Smooth muscle cell of the brain vasculature (primary cell): Measurements from ENCODE around the gene TSPAN33.
"Not testable (repeated sequence)": the region's sequence is repeated elsewhere in the genome, so short reads cannot be mapped to it uniquely, and the experiment has no call there.

Experiments
- DNase-seq: peaks from one replicate; pipeline ENCODE4 v3.0.0-alpha.2; 2012; ENCODE audit warnings: low read depth, low spot score

TSPAN33 gene

DNA sequence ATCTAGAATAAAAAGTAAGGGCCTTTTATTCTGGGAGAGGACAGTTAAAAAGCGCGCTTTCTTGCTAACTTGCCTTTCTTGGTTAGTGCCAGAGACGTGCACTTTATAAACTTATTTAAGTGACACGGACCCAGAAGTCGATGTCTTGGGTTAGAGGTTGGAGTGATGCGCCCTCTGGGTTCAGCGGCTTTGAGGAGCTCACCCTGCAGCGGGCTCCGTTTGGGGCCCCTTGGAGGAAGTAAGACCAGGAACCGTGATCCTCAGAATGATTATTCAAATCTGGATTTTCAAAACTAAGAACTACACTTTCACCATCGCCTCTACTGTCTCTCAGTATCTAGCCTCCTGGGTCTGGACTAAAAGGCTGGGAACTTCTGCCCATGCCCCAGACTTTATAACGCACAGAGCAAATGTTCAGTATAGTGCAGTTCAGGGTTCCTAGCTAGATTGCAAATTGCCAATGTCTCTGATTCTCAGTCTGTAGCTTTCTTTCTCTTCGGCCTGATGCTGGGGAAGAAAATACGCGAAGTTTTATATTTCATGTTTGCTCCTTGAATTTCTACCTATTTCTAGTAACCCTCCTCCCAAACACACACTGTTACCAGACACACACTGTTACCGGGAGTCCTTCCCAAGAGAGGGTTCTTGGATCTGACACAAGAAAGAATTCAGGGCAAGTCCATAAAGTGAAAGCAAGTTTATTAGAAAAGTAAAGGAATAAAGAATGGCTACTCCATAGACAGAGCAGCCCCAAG is 25.4 kb downstream of the TSPAN33 start:
- DNase-seq: no peak

DNA sequence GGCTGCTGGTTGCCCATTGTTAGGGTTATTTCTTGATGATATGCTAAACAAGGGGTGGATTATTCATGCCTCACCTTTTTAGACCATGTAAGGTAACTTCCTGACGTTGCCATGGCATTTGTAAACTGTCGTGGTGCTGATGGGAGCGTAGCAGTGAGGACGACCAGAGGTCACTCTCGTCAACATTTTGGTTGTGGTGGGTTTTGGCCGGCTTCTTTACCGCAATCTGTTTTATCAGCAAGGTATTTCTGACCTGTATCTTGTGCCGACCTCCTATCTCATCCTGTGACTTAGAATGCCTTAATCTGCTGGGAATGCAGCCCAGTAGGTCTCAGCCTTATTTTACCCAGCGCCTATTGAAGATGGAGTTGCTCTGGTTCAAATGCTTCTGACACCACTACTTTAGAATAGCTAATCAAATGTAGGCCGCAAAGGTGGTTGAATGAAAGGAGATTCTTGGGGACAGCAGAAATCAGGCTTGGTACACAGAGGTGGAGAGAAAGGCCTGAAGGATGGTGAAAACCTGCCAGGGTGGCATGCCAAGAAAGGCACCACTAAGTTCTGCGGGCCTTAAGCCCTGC is 26.0 kb downstream of the TSPAN33 start:
- no peak for DNase-seq

DNA sequence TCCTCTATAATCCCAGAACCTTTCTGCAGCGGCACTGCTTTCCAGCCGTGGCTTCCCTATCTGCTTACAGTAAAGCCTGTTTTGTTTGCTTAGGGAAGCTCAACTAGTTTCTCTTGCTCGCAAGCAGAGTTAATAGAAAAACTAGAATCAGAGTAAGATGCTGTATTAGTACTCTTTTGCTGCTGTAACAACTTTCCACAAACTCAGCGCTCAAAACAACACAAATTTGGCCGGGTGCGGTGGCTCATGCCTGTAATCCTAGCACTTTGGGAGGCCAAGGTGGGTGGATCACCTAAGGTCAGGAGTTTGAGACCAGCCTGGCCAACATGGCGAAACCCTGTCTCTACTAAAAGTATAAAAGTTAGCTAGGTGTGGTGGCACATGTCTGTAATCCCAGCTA is 29.4 kb downstream of the TSPAN33 start:
- DNase-seq: not testable (repeated sequence)

DNA sequence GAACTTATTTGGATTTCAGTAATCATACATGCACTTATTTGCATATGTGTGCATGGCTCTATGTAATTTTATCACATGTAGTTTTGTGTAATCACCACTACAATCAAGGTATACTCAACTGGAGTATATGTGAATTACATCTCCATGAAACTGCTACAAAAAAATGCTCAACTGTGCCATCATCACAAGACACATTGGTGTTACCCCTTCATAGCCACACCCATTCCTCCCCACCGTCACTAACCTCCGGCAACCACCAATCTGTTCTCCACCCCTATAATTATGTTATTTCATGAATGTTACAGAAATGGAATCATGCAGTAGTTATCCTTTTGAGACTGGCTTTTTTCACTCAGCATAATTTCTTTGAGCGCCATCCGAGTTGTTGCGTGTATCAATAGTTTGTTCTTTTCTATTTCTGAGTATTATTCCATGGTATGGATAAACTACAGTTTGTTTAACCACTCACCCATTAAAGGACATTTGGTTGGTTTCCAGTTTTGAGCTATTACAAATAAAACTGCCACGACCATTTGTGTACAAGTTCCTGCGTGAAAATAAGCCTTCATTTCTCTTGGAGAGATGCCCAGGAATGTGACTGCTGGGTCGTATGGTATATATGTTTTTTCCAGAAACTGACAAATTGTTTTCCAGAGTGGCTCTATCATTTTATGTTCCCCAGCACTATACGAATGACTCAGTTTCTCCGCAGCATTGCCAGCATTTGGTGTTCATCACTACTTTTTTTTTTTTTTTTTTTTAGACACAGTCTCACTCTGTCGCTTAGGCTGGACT is 32.6 kb downstream of the TSPAN33 start:
- DNase-seq: no peak

DNA sequence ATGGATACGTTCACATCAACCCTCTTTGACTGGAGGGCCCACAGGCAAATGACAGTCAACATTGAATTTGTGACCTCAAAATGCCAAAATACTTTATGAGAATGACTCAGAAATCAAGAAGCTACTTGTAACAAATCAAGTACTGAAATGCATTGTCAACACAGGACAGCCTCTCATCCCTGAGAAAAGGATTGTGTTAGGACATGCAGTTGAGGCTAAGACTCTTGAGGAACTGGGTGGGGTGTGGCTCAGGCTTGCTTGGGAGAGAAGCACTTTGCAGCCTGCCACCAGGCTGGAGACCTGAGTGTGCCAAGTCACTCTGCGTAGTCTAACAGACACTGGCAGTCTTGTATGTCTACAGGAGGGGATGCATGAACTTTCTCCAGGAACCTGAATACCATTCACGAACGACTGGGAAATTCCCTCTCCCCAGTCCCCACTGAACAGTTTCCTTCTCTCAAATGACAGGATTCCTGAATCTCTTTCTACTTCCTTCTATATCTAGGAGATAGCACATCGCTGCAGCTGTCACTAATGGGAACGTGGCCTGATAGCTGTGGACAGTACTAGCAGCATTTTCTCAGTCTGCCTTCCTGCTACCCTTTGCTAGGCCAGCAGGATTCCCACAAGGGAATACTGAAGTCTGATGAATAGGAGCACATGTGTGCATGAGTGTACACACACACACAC is 40.6 kb downstream of the TSPAN33 start:
- no peak for DNase-seq

DNA sequence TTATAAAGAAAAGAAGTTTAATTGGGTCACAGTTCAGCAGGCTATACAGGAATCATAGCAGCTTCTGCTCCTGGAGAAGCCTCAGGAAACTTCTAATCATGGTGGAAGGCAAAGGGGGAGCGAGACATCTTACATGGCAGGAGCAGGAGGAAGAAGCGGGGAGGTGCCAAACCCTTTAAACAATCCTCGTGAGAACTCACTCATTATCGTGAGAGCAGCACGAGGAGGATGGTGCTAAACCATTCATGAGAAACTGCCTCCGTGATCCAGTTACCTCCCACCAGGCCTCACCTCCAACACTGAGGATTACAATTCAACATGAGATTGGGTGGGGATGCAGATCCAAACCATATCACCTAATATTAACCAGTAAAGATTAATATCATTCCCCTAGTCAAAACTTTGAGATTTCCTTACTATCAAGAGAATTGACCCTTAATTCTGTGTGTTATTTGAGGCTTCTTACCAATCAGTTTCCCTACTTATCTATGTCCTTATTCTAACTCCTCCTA is 42.3 kb downstream of the TSPAN33 start:
- no peak for DNase-seq

DNA sequence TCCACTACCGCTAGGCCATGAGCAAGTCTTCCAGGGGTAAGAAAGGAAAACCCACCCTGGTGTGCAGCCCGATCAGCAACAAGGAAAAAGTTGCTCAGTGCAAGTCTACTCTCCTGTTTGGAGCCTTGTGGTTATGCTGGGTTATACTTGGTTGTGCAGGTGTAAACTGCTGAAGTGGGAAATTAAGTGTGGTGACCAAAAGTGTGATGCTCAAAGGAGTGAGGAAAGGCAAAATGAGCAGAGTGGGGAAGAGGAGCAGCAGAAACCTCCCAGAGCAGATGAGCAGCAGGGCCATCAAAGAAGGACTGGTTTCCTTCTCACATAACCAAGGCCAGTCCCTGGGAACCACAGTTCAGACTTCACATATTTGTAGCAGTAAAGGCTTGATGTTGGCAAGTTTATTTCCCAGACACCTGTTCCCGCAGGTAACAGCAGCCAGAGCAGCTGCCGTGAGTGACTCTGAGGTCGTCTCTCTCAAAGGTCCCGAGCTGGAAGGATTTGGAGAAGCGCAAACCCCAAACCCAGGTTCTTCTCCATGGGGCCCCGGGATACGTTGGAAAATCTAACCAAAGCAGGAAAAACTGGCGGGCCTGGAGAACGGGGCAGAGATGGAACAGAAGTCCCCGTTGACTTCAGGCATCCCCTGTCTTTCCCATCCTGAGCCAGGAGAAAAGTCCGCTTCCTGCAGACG is 43.3 kb downstream of the TSPAN33 start:
- DNase-seq: no peak

DNA sequence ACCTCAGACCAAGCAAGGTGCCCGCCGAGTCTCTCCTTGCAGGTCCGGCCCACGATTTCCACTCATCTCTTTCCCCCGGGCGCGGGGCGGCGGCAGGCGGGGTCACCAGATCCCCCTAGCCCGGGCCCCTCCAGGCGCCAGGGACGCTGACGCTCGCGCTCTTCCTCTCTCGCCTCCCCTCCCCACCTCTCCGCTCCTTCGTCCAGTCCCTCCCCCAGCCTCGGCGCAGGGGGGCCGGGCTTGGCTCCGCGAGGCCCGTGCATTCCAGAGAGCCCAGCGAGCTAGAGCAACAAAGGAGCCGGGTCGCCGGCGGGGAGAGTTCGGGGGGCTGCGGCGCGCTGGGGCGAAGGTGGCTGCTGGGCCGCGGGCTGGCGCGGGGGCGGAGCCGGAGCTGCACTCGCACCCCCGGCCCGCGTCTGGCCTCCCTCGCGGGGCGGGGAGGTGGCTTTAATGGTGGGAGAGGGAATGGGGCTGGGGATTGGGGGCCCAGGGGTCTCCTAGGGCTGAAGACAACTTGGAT is 43.9 kb downstream of the TSPAN33 start, which contains the start of gene SMO:
SMO (plus strand) TSS at position 262 of the 520 bp plus-strand sequence. CDS start 519 bp downstream, outside the sequence.
- DNase-seq: no peak

DNA sequence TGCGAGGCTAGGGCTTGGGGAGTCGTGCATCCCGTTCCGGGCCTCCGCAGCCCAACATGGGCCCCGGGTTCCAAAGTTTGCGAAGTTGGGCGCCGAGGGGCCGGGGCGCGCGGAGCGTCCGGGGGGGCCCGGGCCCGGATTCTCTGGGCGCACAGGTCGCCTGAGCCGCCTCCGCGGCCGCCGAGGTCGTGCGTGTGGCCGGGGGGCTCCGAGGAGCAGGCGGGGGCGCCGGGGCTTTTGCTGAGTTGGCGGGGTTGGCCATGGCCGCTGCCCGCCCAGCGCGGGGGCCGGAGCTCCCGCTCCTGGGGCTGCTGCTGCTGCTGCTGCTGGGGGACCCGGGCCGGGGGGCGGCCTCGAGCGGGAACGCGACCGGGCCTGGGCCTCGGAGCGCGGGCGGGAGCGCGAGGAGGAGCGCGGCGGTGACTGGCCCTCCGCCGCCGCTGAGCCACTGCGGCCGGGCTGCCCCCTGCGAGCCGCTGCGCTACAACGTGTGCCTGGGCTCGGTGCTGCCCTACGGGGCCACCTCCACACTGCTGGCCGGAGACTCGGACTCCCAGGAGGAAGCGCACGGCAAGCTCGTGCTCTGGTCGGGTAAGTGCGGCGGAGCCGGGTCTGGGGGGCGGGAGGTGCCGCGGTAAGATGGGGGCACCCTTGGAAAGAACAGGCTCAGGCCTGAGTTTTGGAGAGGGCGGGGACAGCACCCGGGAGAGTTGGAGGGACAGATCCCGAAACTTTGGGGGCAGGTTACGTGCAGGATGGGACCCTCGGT is 44.6 kb downstream of the TSPAN33 start:
- DNase-seq: no peak

DNA sequence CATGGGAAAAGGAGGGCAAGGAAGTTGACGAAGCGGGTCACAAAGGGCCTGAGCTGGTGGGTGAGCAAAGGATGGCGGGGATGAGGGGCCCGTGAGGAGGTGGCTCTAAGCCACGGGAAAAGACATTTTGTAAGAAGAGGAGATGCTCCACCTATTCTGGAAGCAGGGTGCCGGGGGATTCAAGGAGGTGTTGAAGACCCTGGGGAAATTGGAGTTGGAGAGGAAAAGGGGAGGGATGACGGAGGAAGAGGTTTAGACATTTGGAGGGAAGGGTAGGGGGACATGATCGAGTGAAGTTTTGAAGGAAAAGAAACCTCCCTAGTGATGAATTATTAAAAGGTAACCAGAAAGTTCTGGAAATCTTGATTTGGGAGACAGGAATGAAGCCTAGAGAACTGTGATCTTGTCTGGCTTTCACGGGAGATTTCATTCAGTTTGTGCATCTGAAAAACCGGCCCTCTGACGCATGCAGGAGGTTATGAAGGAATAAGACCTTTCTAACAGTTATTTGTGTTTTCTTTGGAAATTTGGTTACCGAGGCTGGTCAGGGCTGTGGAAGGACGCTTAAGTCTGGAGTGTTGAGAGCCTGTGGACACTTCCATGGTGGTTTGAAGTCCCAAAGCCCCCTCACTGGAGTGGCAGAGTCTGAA is 45.3 kb downstream of the TSPAN33 start:
- no peak for DNase-seq

DNA sequence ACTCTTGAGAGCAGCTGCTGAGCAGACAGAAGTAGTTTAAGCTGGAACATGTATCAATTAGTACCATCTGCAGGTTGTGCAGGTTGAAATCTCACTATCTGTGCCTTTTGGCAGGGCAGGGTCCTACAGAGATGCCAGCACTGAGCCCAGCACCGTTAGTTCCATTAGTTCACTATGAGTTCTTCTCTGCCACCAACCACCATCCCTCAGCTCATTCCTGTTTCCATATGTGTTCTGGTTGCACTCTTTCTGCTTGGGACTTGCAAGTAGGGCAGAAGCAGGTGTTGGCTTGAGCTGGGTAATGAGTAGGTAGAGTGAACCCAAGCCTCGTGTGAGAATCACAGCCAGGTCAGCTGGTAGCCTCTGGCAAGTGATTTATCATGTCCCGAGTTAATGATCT is 46.8 kb downstream of the TSPAN33 start:
- DNase-seq: no peak

DNA sequence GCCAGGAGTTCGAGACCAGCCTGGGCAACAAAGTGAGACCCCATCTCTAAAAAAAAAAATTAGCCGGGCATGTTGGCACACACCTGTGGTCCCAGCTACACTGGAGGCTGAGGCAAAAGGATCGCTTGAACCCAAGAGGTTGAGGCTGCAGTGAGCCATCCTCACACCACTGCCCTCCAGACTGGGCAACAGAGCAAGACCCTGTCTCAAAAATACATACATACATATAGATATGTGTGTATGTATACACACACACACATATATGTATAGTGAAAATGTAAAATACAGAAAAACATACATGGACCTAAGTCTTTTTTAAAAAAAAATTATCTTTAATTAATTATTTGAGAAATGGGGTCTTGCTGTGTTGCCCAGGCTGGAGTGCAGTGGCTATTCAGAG is 49.4 kb downstream of the TSPAN33 start:
- no peak for DNase-seq

DNA sequence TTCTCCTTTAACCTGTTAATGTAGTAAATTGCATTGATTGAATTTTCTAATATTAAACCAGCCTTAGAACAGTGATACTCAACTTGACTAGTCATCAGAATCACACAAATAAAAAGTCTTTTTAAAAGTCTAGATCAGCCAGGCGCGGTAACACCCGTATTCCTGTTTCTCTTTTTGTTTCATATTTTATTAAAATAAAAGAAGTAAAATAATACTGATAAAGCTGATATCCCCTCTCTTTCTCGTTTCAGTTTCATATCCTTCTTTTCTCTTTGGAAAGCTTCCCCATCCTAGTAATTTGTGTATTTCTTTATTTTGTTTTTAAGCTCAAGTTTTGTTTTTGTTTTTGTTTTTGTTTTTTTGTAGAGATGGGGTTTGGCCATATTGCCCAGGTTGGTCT is 53.3 kb downstream of the TSPAN33 start:
- no peak for DNase-seq

DNA sequence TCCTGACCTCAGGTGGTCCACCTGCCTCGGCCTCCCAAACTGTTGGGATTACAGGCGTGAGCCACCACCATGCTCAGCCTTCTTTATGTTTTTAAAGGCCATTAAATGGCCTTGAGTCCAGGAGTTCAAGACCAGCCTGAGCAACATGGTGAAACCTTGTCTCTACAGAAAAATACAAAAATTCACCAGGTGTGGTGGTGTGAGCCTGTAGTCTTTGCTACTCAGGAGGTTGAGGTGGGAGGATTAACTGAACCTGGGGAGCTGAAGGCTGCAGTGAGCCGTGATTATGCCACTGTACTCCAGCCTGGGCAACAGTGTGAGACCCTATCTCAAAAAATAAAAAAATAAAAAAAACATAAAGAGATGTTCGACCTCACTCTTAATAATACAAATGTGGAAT is 54.9 kb downstream of the TSPAN33 start:
- no peak for DNase-seq

DNA sequence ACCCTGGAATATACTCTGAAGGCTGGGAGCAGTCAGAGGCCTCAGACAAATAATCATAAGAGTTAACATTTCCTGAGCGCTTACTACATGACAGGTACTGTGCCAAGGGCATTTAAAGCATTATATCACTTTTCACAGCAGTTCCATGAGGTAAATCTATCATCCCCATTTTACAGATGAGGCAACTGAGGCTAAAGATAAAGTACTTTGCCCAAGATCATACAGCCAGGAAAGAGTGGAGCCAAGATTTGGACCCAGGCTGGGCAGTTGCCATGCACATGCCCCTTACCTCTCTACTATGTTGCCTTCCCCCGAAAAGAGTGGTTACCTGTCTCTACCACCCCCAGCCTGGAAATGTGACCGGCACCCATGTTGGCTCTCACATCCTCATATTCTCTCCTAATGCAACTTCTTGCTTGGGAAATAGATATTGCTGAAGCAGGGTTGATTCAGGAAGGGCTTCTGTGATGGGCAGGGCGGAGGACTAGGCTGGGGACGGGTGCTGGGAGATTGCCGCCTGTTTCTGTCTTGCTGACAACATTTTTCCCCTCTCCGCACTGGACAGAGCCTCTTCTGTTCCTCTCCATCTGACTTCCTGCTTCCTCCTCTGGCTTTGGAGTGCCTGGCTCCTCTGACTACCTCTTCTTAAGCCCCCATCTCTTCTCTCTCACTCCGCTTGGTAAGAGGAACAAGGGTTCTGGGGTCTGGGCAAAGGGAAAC is 57.7 kb downstream of the TSPAN33 start:
- no peak for DNase-seq

DNA sequence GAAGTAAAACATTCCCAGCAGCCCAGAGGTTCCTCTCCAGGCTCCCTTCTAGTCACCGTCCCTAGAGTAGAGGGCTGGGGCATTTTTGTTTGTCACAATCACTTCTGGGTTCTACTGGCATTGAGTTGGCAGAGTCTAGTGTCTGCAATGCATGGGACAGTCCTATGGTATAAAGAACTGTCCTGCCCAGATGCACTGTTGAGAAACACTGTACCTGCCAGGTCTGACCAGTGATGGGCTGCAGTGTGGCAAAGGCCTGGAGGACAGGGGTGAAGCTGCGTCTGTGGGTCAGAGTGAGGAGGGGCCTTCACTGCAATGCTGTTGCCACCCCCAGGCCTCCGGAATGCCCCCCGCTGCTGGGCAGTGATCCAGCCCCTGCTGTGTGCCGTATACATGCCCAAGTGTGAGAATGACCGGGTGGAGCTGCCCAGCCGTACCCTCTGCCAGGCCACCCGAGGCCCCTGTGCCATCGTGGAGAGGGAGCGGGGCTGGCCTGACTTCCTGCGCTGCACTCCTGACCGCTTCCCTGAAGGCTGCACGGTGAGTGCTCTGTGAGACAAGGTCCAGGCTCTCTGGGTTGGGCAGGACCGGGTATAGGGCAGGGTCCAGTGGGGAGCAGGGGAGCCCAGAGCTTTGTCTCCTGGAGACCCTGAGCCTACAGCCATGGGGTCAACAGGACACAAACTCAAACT is 58.7 kb downstream of the TSPAN33 start:
- DNase-seq: no peak

DNA sequence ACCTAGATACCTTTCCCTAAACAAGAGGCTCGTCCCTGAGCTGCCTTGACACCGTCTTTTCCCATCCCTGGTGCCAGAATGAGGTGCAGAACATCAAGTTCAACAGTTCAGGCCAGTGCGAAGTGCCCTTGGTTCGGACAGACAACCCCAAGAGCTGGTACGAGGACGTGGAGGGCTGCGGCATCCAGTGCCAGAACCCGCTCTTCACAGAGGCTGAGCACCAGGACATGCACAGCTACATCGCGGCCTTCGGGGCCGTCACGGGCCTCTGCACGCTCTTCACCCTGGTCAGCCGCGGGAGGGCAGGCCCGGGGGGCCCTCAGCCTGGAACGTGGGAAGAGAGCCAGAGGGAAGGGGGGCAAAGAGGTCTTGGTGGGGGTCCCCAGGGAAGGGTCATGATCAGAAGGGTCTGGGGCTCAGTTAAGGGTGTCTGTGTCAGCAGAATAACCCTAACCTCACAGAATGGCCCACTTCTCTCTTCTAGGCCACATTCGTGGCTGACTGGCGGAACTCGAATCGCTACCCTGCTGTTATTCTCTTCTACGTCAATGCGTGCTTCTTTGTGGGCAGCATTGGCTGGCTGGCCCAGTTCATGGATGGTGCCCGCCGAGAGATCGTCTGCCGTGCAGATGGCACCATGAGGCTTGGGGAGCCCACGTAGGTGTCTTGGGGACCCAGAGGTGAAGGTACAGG is 60.8 kb downstream of the TSPAN33 start:
- no peak for DNase-seq
